ENCODE results near the gene ECI1.
A peak's percentile ranks its signal among the peaks of the same experiment; 100 is the strongest.

ECI1 gene

GRCh38 chr16:2251296-2252111 is at the start of gene ECI1:
ECI1 (minus strand) TSS chr16:2251587; CDS start chr16:2251566, 21 bp downstream.
- DNase-seq (ENCODE audit: low read depth), result peak; percentile 71

GRCh38 chr16:2299915-2300192 is 48.5 kb upstream of the ECI1 start:
- DNase-seq (ENCODE audit: low read depth), result no peak

- DNase-seq (ENCODE audit: low read depth), result no peak
Observed at GRCh38 chr16:2299121-2299914, 47.9 kb upstream of the ECI1 start.

- DNase-seq (ENCODE audit: low read depth), result no peak
Observed at GRCh38 chr16:2298621-2299020, 47.2 kb upstream of the ECI1 start.

- DNase-seq (ENCODE audit: low read depth), result no peak
Observed at GRCh38 chr16:2297506-2297860, 46.1 kb upstream of the ECI1 start.

- no peak for DNase-seq (ENCODE audit: low read depth)
Observed at GRCh38 chr16:2296661-2297505, 45.5 kb upstream of the ECI1 start.

GRCh38 chr16:2295056-2295798 is 43.8 kb upstream of the ECI1 start:
- no peak for DNase-seq (ENCODE audit: low read depth)

- DNase-seq (ENCODE audit: low read depth), result no peak
Observed at GRCh38 chr16:2292221-2292620, 40.8 kb upstream of the ECI1 start.

GRCh38 chr16:2289282-2289681 is 37.9 kb upstream of the ECI1 start:
- DNase-seq (ENCODE audit: low read depth), result no peak

- DNase-seq (ENCODE audit: low read depth), result no peak
Observed at GRCh38 chr16:2288726-2289125, 37.3 kb upstream of the ECI1 start.

GRCh38 chr16:2287916-2288547 is 36.6 kb upstream of the ECI1 start:
- no peak for DNase-seq (ENCODE audit: low read depth)

GRCh38 chr16:2286550-2286949 is 35.2 kb upstream of the ECI1 start:
- no peak for DNase-seq (ENCODE audit: low read depth)

GRCh38 chr16:2285731-2286191 is 34.4 kb upstream of the ECI1 start:
- DNase-seq (ENCODE audit: low read depth), result no peak

- no peak for DNase-seq (ENCODE audit: low read depth)
Observed at GRCh38 chr16:2284797-2285576, 33.6 kb upstream of the ECI1 start.

- no peak for DNase-seq (ENCODE audit: low read depth)
Observed at GRCh38 chr16:2284001-2284770, 32.8 kb upstream of the ECI1 start.

- DNase-seq (ENCODE audit: low read depth), result no peak
Observed at GRCh38 chr16:2282866-2283555, 31.6 kb upstream of the ECI1 start.

- no peak for DNase-seq (ENCODE audit: low read depth)
Observed at GRCh38 chr16:2282262-2282661, 30.9 kb upstream of the ECI1 start.

GRCh38 chr16:2280981-2281542 is 29.7 kb upstream of the ECI1 start:
- DNase-seq (ENCODE audit: low read depth), result no peak

GRCh38 chr16:2280461-2280860 is 29.1 kb upstream of the ECI1 start:
- DNase-seq (ENCODE audit: low read depth), result no peak

Data from stimulated activated CD8-positive, alpha-beta memory T cell treated with anti-CD3 and anti-CD28 coated beads, Interleukin-12 subunit alpha, Interleukin-12 subunit beta, amount 100 ng/mL, for 4 hours (primary cell).